NOMO-1 treated with DMSO at 0.1 percent for 48 hours (cell line): ENCODE measurements around the gene FAM90A26.
"Not testable (repeated sequence)": the region's sequence is repeated elsewhere in the genome, so short reads cannot be mapped to it uniquely, and the experiment has no call there.

Experiments used
- DNase-seq: peaks from one replicate; lab custom pipeline; 2025; ENCODE audit not compliant: unreplicated experiment; lab: John Stamatoyannopoulos, UW

FAM90A26 gene

DNA sequence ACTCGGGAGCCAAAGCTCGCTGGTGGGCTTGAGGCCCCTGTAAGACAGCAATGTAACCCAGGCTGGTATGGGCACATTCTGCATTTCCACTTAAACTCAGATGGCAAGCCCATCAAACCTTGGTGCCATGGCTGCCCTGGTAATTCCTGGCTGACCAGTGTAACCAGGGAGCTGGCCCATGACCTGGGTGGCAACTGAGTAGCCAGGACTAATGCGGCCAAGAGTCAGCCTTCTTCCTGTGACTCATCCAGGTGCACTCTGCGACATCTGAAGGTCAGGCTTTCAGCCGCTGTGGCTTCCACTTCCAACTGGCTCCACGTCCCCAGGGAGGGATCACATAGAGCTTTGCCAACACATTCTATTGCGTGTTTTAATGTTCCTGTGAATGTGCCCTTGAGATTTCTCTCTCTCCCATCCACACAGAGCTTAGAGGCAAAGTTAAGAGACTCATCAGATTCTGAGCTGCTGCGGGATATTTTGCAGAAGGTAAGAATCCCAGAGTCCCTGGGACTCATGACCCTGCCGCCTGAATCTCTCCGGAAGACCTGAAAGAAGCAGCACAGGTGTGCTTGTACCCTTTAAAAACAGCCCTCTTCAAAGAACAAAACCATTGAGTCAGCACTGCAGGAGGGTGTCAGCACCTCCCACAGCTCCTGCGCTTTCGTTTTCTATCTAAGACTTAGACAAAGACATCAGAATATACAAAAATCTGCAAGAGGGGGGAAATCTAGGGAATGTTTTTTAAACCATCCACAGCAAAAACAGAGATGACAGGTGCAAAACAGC is 14.9 kb upstream of the FAM90A26 start:
- not testable (repeated sequence) for DNase-seq

DNA sequence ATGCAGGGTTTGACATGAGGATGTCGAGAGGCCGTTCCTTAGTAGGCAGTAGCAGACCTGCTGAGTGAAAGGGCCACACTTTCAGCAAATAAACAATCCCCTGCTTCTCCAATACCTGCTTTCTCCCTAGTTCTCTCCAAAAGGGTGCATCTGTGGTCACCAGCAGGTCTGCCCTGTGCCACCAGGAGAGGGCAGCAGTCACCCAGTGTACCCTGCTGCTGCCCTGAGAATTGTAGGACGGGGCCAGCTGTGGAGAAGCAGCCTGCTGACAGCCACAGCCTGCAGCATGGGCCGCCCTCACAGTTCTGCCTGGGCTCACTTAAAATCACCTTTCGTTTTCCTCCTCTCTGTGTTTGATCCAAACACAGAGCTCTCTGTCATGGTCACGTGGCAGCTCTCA is 11.8 kb upstream of the FAM90A26 start:
- DNase-seq, result not testable (repeated sequence)

DNA sequence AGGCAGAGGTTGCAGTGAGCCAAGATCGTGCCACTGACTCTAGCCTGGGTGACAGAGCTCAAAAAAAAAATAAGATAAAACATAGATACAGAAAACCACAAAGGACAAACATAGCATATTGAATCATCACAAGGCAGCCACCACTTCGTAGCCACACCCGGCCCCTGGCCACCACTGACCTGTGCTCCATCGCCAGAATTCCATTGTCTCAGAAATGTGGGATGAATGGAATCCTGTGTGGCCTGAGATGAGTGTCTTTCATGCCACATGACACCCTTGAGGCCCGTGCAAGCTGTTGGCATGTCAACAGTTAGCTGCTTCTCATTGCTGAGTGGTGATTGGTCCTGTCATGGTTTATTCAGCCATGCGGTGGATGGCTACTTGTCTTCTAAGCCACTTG is 10.2 kb upstream of the FAM90A26 start:
- DNase-seq, result not testable (repeated sequence)

DNA sequence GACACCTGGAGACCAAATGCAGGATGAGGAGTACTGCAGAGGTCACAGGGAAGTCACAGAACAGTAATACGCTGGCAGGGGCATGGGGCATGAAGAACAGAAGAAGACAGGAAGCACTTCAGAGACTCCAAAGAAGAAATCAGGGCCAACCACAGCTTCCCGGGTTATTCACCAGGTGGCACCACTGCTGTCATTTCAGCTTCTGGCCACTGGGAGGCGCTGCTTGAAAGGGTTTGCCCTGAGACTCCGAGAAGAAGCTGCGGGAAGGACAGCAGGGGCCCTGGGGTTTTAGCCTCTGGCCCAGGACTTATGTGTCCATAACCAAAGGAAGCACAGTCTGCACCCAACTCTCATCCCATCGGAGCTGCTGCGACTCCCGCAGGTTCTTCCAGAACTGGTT is 4.2 kb upstream of the FAM90A26 start:
- DNase-seq, result not testable (repeated sequence)

DNA sequence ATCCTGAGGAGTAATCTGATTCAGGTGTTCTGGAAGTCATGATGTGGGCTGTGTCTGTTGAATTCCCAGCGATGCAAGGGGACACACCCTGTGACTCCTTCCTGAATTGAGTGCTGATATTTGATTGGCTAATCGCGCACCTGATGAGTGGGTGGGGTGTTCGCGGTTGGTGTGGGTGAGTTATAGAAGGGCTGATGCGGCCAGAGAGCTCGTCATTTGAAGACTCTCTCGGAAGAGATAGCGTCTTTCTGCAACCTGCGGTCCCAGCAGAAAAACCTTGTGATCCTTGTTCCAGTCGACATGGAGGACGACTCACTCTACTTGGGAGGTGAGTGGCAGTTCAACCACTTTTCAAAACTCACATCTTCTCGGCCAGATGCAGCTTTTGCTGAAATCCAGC is 40.1 kb downstream of the FAM90A26 start, which contains the start of gene USP17L10:
USP17L10 (plus strand) TSS at position 301 of the 400 bp plus-strand sequence; CDS start at position 301, 0 bp downstream.
- not testable (repeated sequence) for DNase-seq

DNA sequence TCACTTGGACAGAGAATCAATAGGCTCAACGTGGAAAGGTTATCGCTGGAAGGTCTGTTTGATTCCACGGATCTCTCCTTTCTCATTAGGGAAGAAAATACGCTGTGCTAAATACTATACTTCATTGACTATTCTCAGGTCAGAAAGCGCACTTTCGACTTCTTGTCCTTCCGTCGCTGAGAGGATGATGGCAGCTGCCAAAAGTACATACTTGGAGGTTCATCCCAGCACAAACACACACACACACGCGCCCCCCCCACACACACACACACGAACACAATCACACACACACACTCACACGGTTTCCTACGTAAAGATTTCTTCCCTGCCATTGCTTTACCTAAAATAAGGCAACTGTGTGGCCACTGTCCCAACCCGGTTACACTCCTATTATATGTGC is 44.5 kb downstream of the FAM90A26 start:
- not testable (repeated sequence) for DNase-seq

DNA sequence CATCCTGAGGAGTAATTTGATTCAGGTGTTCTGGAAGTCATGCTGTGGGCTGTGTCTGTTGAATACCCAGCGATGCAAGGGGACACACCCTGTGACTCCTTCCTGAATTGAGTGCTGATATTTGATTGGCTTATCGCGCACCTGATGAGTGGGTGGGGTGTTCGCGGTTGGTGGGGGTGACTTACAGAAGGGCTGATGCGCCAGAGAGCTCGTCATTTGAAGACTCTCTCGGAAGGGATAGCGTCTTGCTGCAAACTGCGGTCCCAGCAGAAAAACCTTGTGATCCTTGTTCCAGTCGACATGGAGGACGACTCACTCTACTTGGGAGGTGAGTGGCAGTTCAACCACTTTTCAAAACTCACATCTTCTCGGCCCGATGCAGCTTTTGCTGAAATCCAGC is 44.9 kb downstream of the FAM90A26 start, which contains the start of gene USP17L11:
USP17L11 (plus strand) TSS at position 301 of the 400 bp plus-strand sequence; CDS start at position 301, 0 bp downstream.
- DNase-seq, result not testable (repeated sequence)

DNA sequence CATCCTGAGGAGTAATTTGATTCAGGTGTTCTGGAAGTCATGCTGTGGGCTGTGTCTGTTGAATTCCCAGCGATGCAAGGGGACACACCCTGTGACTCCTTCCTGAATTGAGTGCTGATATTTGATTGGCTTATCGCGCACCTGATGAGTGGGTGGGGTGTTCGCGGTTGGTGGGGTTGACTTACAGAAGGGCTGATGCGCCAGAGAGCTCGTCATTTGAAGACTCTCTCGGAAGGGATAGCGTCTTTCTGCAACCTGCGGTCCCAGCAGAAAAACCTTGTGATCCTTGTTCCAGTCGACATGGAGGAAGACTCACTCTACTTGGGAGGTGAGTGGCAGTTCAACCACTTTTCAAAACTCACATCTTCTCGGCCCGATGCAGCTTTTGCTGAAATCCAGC is 49.6 kb downstream of the FAM90A26 start, which contains the start of gene USP17L12:
USP17L12 (plus strand) TSS at position 301 of the 400 bp plus-strand sequence; CDS start at position 301, 0 bp downstream.
- DNase-seq, result not testable (repeated sequence)

DNA sequence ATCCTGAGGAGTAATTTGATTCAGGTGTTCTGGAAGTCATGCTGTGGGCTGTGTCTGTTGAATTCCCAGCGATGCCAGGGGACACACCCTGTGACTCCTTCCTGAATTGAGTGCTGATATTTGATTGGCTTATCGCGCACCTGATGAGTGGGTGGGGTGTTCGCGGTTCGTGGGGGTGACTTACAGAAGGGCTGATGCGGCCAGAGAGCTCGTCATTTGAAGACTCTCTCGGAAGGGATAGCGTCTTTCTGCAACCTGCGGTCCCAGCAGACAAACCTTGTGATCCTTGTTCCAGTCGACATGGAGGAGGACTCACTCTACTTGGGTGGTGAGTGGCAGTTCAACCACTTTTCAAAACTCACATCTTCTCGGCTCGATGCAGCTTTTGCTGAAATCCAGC is 54.4 kb downstream of the FAM90A26 start, which contains the start of gene USP17L13:
USP17L13 (plus strand) TSS at position 301 of the 400 bp plus-strand sequence; CDS start at position 301, 0 bp downstream.
- not testable (repeated sequence) for DNase-seq
